GM23338 (cell line): Measurements from ENCODE around the gene SVBP.

ENCODE experiments used
- CREB1 ChIP-seq: fragments of 250-450 bp; sonication (Bioruptor Pico); IDR thresholded peaks from 2 replicates; pipeline ENCODE4 v1.5.0; 2020; ENCODE audit warnings: low read depth, mild to moderate bottlenecking, moderate library complexity
- CTCF ChIP-seq, 2 experiments: fragments of 200-600 bp in 1 of 2; sonication (generic) in 1 of 2; conservative IDR thresholded peaks; 2 replicates each; pipeline versions ENCODE4 v1.5.1 to v1.6.1; 2016 to 2017; ENCODE audit warnings: antibody characterized with exemption in 2 of 2, low read depth in 2 of 2, mild to moderate bottlenecking in 2 of 2, moderate library complexity in 1 of 2
- EZH2 ChIP-seq: fragments of 200-600 bp; sonication (generic); IDR thresholded peaks from one replicate; pipeline ENCODE4 v1.8.0; 2017; ENCODE audit warnings: antibody characterized with exemption, mild to moderate bottlenecking, low read depth; ENCODE audit not compliant: unreplicated experiment
- EZH2phosphoT487 ChIP-seq: fragments of 200-600 bp; sonication (generic); IDR thresholded peaks from one replicate; pipeline ENCODE4 v1.8.1; 2018; ENCODE audit warnings: antibody characterized with exemption; ENCODE audit not compliant: unreplicated experiment
- JUNB ChIP-seq: IDR thresholded peaks from one replicate; pipeline ENCODE4 v1.6.1; 2016; ENCODE audit warnings: antibody characterized with exemption; ENCODE audit not compliant: unreplicated experiment
- POLR2AphosphoS5 ChIP-seq: IDR thresholded peaks from 2 replicates; pipeline ENCODE4 v1.6.1; 2016; ENCODE audit warnings: antibody characterized with exemption, low read depth
- STAT1 ChIP-seq: IDR thresholded peaks from one replicate; pipeline ENCODE4 v1.6.1; 2016; ENCODE audit warnings: antibody characterized with exemption; ENCODE audit not compliant: unreplicated experiment
- ZNF114 ChIP-seq: fragments of 250-450 bp; sonication (Bioruptor Pico); IDR thresholded peaks from 2 replicates; pipeline ENCODE4 v1.5.0; 2020; ENCODE audit warnings: mild to moderate bottlenecking, moderate library complexity
- TF ChIP-seq, protein P1 (sequence below): IDR thresholded peaks from one replicate; pipeline ENCODE4 v1.6.1; 2018; ENCODE audit warnings: antibody characterized with exemption; ENCODE audit not compliant: unreplicated experiment

DNA sequence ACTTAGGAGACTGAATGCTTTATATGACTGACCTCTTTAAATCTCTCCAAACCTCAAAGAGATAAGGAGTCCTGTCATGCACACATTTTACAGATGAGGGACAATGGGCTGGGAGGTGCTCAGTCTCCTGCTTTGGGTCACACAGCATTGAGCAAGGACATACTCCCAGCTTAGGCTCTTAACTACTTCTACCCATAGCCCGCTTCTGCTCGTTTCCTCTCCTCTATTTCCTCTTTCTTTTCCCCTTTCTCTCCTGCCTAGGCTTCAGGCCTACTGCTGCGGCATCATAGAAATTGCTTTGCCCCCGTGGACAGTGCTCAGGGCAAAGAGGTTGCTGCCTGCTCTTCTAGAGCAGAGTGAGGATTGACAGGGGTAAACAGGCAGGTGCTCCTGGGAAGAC, 16.8 kb upstream of the SVBP start:
- TF ChIP-seq CTCF (conservative IDR thresholded peaks at IDR 0.05; ENCODE audit: low read depth in 2 of 2) (no peak), EZH2 (no peak), CREB1 (no peak), POLR2AphosphoS5 (no peak), STAT1 (no peak), EZH2phosphoT487 (no peak), JUNB (no peak), ZNF114 (CRISPR knock-in tag) (no peak)
- TF ChIP-seq, protein P1, sequence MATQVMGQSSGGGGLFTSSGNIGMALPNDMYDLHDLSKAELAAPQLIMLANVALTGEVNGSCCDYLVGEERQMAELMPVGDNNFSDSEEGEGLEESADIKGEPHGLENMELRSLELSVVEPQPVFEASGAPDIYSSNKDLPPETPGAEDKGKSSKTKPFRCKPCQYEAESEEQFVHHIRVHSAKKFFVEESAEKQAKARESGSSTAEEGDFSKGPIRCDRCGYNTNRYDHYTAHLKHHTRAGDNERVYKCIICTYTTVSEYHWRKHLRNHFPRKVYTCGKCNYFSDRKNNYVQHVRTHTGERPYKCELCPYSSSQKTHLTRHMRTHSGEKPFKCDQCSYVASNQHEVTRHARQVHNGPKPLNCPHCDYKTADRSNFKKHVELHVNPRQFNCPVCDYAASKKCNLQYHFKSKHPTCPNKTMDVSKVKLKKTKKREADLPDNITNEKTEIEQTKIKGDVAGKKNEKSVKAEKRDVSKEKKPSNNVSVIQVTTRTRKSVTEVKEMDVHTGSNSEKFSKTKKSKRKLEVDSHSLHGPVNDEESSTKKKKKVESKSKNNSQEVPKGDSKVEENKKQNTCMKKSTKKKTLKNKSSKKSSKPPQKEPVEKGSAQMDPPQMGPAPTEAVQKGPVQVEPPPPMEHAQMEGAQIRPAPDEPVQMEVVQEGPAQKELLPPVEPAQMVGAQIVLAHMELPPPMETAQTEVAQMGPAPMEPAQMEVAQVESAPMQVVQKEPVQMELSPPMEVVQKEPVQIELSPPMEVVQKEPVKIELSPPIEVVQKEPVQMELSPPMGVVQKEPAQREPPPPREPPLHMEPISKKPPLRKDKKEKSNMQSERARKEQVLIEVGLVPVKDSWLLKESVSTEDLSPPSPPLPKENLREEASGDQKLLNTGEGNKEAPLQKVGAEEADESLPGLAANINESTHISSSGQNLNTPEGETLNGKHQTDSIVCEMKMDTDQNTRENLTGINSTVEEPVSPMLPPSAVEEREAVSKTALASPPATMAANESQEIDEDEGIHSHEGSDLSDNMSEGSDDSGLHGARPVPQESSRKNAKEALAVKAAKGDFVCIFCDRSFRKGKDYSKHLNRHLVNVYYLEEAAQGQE = no peak
